NT2/D1 (cell line): ENCODE measurements around the gene CTRL.

ENCODE experiments used
- DNase-seq: peaks from one replicate; pipeline ENCODE4 v3.0.0-alpha.2; 2011; ENCODE audit warnings: low read depth, low spot score
- H3K27me3 ChIP-seq: 2 replicates; pipeline ENCODE4 v1.6.0; 2011; ENCODE audit warnings: mild to moderate bottlenecking; ENCODE audit not compliant: insufficient read length, insufficient read depth
- H3K36me3 ChIP-seq: 2 replicates; pipeline ENCODE4 v1.6.1; 2011; ENCODE audit warnings: mild to moderate bottlenecking, low read length, mixed read lengths; ENCODE audit not compliant: insufficient read depth, insufficient read length
- H3K4me1 ChIP-seq: 2 replicates; pipeline ENCODE4 v1.5.1; 2011; ENCODE audit not compliant: insufficient read depth, insufficient read length
- H3K4me3 ChIP-seq: 2 replicates; pipeline ENCODE4 v1.5.1; 2011; ENCODE audit warnings: low read depth; ENCODE audit not compliant: insufficient read length
- H3K9ac ChIP-seq: 2 replicates; pipeline ENCODE4 v1.6.0; 2011; ENCODE audit warnings: low read depth; ENCODE audit not compliant: insufficient read length
- H3K9me3 ChIP-seq: 2 replicates; pipeline ENCODE4 v1.5.1; 2011; ENCODE audit warnings: mild to moderate bottlenecking, low read length; ENCODE audit not compliant: insufficient read depth
- SUZ12 ChIP-seq: IDR thresholded peaks from 2 replicates; pipeline ENCODE4 v1.6.1; 2011; ENCODE audit not compliant: insufficient read length, insufficient read depth; ENCODE audit errors: extremely low read depth
- YY1 ChIP-seq: IDR thresholded peaks from 2 replicates; pipeline ENCODE4 v1.6.1; 2011; ENCODE audit not compliant: insufficient read length, insufficient read depth
- ZNF274 ChIP-seq: IDR thresholded peaks from 2 replicates; pipeline ENCODE4 v1.6.1; 2011; ENCODE audit warnings: mild to moderate bottlenecking, low read depth, low read length

Gene CTRL

DNA sequence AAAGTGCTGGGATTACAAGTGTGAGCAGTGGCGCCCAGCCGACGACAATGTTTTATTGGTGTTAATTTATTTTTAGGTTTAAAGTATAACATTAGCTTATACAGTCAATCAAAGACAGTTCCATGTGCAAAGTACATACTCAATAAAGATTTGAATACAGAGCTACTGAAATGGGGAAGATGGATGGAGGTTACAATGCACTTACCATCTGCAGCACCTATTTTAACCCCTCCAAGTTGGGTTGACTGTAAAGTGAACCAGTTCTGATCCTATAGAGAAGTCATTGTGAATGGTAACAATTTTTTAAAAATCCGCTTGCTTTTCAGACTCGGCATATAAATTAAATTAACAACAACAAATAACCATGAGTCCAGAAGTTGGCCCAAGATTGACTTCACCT is 39.3 kb downstream of the CTRL start:
- Histone ChIP-seq H3K9ac (peak overlapping the region; percentile 46), H3K4me3 (peak overlapping the region; percentile 2), H3K9me3 (no peaks in the 10 kb centered on the region), H3K4me1 (peaks cover 4% of the 10 kb centered on the region), H3K27me3 (no peaks in the 10 kb centered on the region), H3K36me3 (peaks cover 7% of the 10 kb centered on the region)
- DNase-seq, result no peak
- TF ChIP-seq YY1, result no peak
- TF ChIP-seq SUZ12, result no peak
- TF ChIP-seq ZNF274, result no peak

DNA sequence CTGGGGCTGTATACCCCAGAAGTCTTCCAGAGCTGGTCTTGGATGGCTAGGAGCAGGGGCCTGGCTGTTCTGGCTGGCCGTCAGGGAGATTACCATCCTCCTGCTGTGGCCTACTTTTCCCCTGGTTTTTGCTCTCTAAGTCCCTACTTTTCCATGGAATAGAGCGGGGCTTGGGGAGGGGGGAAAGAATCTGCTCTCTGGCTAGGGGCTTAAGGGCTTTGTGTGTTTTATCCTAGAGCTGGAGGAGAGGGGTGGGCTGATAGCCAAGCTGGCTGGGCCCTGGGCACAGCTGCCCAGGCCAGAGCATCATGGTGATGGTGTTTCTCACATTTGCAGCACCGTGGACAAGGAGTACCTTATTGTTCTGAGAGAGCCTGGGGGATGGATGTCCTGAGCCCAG is 43.3 kb downstream of the CTRL start:
- peaks cover 16% of the 10 kb centered on the region for H3K4me1 ChIP-seq
- H3K27me3 ChIP-seq, result no peaks in the 10 kb centered on the region
- no peak overlapping the region for H3K9ac ChIP-seq
- no peak for TF ChIP-seq ZNF274
- TF ChIP-seq SUZ12, result no peak
- no peak for TF ChIP-seq YY1
- H3K4me3 ChIP-seq, result no peak overlapping the region
- peaks cover 21% of the 10 kb centered on the region for H3K36me3 ChIP-seq
- no peak for DNase-seq
- H3K9me3 ChIP-seq, result no peaks in the 10 kb centered on the region

DNA sequence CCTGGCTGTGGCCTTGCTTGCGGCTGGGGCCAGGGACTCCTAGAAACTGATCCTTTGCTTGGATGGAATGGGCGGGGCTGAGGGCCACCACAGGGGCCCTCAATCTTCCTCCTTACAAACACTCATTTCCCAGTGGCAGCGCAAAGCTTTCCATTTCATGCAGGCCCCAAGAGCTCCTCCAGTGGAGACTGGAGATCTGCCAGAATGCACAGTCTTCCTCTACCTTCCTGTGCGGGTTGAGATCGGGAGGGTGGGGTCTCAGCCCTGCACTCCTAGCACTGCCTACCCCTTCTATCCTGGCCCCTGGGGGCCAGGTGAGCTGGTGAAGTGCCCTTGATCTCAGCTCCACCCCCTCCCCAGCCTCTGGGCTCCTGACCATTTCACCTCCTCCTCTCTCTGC is 45.3 kb downstream of the CTRL start:
- Histone ChIP-seq H3K27me3 (no peaks in the 10 kb centered on the region), H3K9me3 (no peaks in the 10 kb centered on the region), H3K4me3 (no peak overlapping the region), H3K36me3 (peaks cover 40% of the 10 kb centered on the region), H3K9ac (peak overlapping the region; percentile 15), H3K4me1 (peaks cover 20% of the 10 kb centered on the region)
- TF ChIP-seq ZNF274, result no peak
- no peak for TF ChIP-seq YY1
- TF ChIP-seq SUZ12, result no peak
- DNase-seq, result no peak

DNA sequence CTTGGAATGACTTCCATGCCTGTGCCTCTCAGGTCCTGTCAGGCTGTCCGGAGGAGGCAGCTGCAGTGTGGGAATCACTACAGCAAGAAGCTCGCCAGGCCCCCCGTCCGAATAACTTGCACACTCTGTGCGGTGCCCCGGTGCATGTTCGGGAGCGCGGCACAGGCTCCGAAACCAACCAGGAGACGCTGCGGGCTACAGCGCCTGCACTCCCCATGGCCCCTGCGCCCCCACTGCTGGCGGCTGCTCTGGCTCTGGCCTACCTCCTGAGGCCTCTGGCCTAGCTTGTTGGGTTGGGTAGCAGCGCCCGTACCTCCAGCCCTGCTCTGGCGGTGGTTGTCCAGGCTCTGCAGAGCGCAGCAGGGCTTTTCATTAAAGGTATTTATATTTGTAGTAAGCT is 45.7 kb downstream of the CTRL start:
- no peak overlapping the region for H3K4me3 ChIP-seq
- H3K9me3 ChIP-seq, result no peaks in the 10 kb centered on the region
- no peaks in the 10 kb centered on the region for H3K27me3 ChIP-seq
- TF ChIP-seq ZNF274, result no peak
- TF ChIP-seq YY1, result no peak
- DNase-seq, result no peak
- peak overlapping the region; percentile 15 for H3K9ac ChIP-seq
- peaks cover 20% of the 10 kb centered on the region for H3K4me1 ChIP-seq
- peaks cover 44% of the 10 kb centered on the region for H3K36me3 ChIP-seq

DNA sequence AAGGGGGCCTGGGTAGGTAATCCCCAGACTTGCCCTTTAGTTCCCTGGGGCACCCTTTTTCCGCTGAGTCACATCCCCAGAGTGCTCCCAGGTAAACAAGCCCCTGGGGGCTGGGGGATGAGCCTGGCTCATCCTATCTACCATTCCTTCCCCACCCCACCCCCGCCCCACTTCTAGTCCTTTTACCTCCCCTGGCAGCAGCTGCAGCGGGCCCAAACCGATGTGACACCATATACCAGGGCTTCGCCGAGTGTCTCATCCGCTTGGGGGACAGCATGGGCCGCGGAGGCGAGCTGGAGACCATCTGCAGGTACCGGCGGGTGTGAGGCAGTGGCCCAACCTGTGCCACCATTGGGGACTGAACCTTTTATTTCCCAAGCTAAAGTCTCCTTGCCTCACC is 46.1 kb downstream of the CTRL start:
- Histone ChIP-seq H3K9me3 (no peaks in the 10 kb centered on the region), H3K36me3 (peaks cover 49% of the 10 kb centered on the region)

DNA sequence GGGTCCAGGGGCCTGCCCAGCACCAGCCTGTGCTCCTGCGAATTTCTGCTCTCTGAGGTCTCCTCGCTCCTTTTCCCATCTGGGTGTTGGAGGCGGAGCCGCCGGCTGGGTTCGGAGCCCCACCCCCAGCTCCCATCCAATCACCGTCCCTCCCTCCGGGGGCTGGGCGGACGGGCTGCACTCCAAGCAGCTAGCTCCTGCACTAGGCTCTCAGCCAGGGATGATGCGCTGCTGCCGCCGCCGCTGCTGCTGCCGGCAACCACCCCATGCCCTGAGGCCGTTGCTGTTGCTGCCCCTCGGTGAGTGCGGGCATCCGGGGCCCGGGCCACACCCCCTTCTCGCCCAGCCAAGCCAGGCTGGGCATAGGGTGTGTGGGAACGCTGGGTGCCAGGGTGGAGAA is 47.0 kb downstream of the CTRL start, which contains the start of gene NRN1L:
TSS of gene NRN1L (plus strand) at position 202 of the 400 bp plus-strand sequence. CDS start at position 221, 19 bp downstream.
- H3K9me3 ChIP-seq, result no peaks in the 10 kb centered on the region
- peaks cover 57% of the 10 kb centered on the region for H3K36me3 ChIP-seq
- peaks cover 20% of the 10 kb centered on the region for H3K4me1 ChIP-seq
- peak within 1 kb of the TSS; percentile 66 for H3K9ac ChIP-seq
- H3K4me3 ChIP-seq, result peak within 1 kb of the TSS; percentile 24
- H3K27me3 ChIP-seq, result no peaks in the 10 kb centered on the region
- DNase-seq, result peak; percentile 86
- TF ChIP-seq YY1 (no peak), ZNF274 (no peak), SUZ12 (no peak)

More for the DNA sequence above, 46.1 kb downstream of the CTRL start:
- Histone ChIP-seq H3K9ac (peak overlapping the region; percentile 66), H3K27me3 (no peaks in the 10 kb centered on the region), H3K4me1 (peaks cover 20% of the 10 kb centered on the region), H3K4me3 (no peak overlapping the region)
- no peak for DNase-seq
- TF ChIP-seq SUZ12, result no peak
- no peak for TF ChIP-seq YY1
- TF ChIP-seq ZNF274, result no peak

DNA sequence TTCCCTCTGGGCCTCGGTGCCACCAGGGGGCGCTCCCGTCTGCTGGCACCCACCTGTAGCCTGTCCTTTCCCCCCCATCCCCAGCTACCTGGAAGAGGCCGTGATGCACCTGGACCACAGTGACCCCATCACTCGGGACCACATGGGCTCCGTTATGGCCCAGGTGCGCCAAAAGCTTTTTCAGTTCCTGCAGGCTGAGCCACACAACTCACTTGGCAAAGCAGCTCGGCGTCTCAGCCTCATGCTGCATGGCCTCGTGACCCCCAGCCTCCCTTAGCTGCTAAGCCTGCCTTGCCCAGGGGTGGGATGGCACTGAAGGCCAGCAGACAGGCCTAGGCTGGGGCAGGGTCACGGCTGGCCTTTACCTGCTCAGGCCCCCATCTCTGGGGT is 47.8 kb downstream of the CTRL start:
- no peak for DNase-seq
- TF ChIP-seq SUZ12, result no peak
- no peak for TF ChIP-seq ZNF274
- no peak for TF ChIP-seq YY1
- Histone ChIP-seq H3K4me1 (peaks cover 20% of the 10 kb centered on the region), H3K27me3 (no peaks in the 10 kb centered on the region), H3K9me3 (no peaks in the 10 kb centered on the region), H3K9ac (peak overlapping the region; percentile 50), H3K4me3 (no peak overlapping the region), H3K36me3 (peaks cover 66% of the 10 kb centered on the region)
